IMR-90 (cell line): ENCODE results near the gene CLEC2D. TPM values are rescaled to one million over a fixed set of nuclear protein-coding genes. Genes with fewer than 3 reads are reported as not detected.

Experiments
- ATAC-seq: fragments of 200-7000 bp; cut with Tn5 transposase; 2 replicates; pipeline ENCODE4 v1.9.1; 2020; ENCODE audit warnings: low read depth, mild to moderate bottlenecking, moderate library complexity
- BruUV-seq: library from RNA; stranded (reverse); fragments of 400-500 nt; replicated peaks from 2 replicates; lab custom pipeline; 2021; lab: Mats Ljungman, UMichigan
- CTCF ChIA-PET: fragments of 300-600 bp; formaldehyde crosslinking; extraction: SDS; loops from one replicate; lab custom pipeline; 2021; ENCODE audit warnings: antibody characterized with exemption; lab: Yijun Ruan, JAX
- POLR2A ChIA-PET: fragments of 300-600 bp; sonication (Branson Sonifier 250); formaldehyde crosslinking; loops from one replicate; lab custom pipeline; 2022; ENCODE audit warnings: antibody characterized with exemption; ENCODE audit not compliant: unreplicated experiment; lab: Charles Lee
- DNase-seq: peaks from one replicate; pipeline ENCODE4 v3.0.0; 2013
- H2AFZ ChIP-seq: replicated peaks from 2 replicates; pipeline ENCODE3; 2013; ENCODE audit warnings: low read length, mild to moderate bottlenecking; ENCODE audit not compliant: poor library complexity
- H2AK5ac ChIP-seq: 2 replicates; pipeline ENCODE4 v1.6.1; 2013; ENCODE audit warnings: low read depth, low read length, inconsistent platforms
- H2AK9ac ChIP-seq: replicated peaks from 2 replicates; pipeline ENCODE3; 2013; ENCODE audit warnings: mild to moderate bottlenecking, low read depth, low read length, moderate library complexity; ENCODE audit not compliant: poor library complexity
- H2BK120ac ChIP-seq: 2 replicates; pipeline ENCODE4 v1.6.1; 2013; ENCODE audit warnings: low read depth, low read length, inconsistent platforms
- H2BK15ac ChIP-seq: 3 replicates; pipeline ENCODE4 v1.6.1; 2013; ENCODE audit warnings: low read depth, low read length, inconsistent platforms
- H2BK20ac ChIP-seq: 2 replicates; pipeline ENCODE4 v1.6.1; 2013; ENCODE audit warnings: low read depth, mild to moderate bottlenecking, inconsistent platforms, low read length, moderate library complexity
- H2BK5ac ChIP-seq: 2 replicates; pipeline ENCODE4 v1.6.1; 2013; ENCODE audit warnings: mild to moderate bottlenecking, low read depth, low read length, inconsistent platforms; ENCODE audit not compliant: poor library complexity, severe bottlenecking
- H3K14ac ChIP-seq: replicated peaks from 2 replicates; pipeline ENCODE4 v1.6.1; 2013; ENCODE audit warnings: low read depth, low read length, inconsistent platforms
- H3K18ac ChIP-seq: 2 replicates; pipeline ENCODE4 v1.6.1; 2013; ENCODE audit warnings: low read depth, low read length, control low read depth
- H3K23ac ChIP-seq: 2 replicates; pipeline ENCODE4 v1.6.1; 2013; ENCODE audit warnings: low read depth, low read length, inconsistent platforms
- H3K27ac ChIP-seq: 2 replicates; pipeline ENCODE4 v1.5.1; 2013; ENCODE audit warnings: mild to moderate bottlenecking, control low read depth, low read length; ENCODE audit not compliant: insufficient read depth
- H3K27me3 ChIP-seq: 2 replicates; pipeline ENCODE4 v1.6.1; 2013; ENCODE audit warnings: low read length; ENCODE audit not compliant: control insufficient read depth, insufficient read depth
- H3K36me3 ChIP-seq: 2 replicates; pipeline ENCODE4 v1.6.1; 2013; ENCODE audit warnings: low read length, mixed read lengths; ENCODE audit not compliant: control insufficient read depth, insufficient read depth
- H3K4ac ChIP-seq: 2 replicates; pipeline ENCODE4 v1.6.1; 2013; ENCODE audit warnings: low read depth, low read length, inconsistent platforms
- H3K4me1 ChIP-seq: 2 replicates; pipeline ENCODE4 v1.6.1; 2013; ENCODE audit warnings: low read length, mixed read lengths; ENCODE audit not compliant: control insufficient read depth, insufficient read depth
- H3K4me2 ChIP-seq: 2 replicates; pipeline ENCODE4 v1.6.1; 2013; ENCODE audit warnings: low read depth, mild to moderate bottlenecking, control low read depth, low read length, moderate library complexity
- H3K4me3 ChIP-seq: 2 replicates; pipeline ENCODE4 v1.5.1; 2013; ENCODE audit warnings: low read depth, mild to moderate bottlenecking, control low read depth, low read length, moderate library complexity; ENCODE audit not compliant: insufficient read depth
- H3K56ac ChIP-seq: 2 replicates; pipeline ENCODE4 v1.6.1; 2013; ENCODE audit warnings: low read length, inconsistent platforms; ENCODE audit not compliant: insufficient read depth; ENCODE audit errors: extremely low read depth
- H3K79me1 ChIP-seq, 2 experiments: 2 replicates each; pipeline ENCODE4 v1.6.1; 2013; ENCODE audit warnings: low read length in 2 of 2, inconsistent platforms in 1 of 2, low read depth in 1 of 2
- H3K9ac ChIP-seq: 2 replicates; pipeline ENCODE4 v1.6.1; 2013; ENCODE audit warnings: low read depth, low read length, control low read depth
- H3K9me1 ChIP-seq: 2 replicates; pipeline ENCODE4 v1.6.1; 2013; ENCODE audit warnings: low read length, inconsistent platforms; ENCODE audit not compliant: insufficient read depth
- H3K9me3 ChIP-seq: 2 replicates; pipeline ENCODE4 v1.6.1; 2013; ENCODE audit warnings: low read length; ENCODE audit not compliant: control insufficient read depth, insufficient read depth
- H4K20me1 ChIP-seq: 2 replicates; pipeline ENCODE4 v1.6.1; 2013; ENCODE audit warnings: low read length, inconsistent platforms; ENCODE audit not compliant: insufficient read depth
- H4K5ac ChIP-seq: 2 replicates; pipeline ENCODE4 v1.6.1; 2013; ENCODE audit warnings: mild to moderate bottlenecking, low read depth, low read length, control low read depth
- H4K8ac ChIP-seq, 2 experiments: 2 replicates each; pipeline ENCODE4 v1.6.1; 2013; ENCODE audit warnings: low read depth in 2 of 2, low read length in 2 of 2, control low read depth in 1 of 2, inconsistent platforms in 1 of 2
- H4K91ac ChIP-seq: 2 replicates; pipeline ENCODE4 v1.6.1; 2013; ENCODE audit warnings: low read depth, low read length, inconsistent platforms; ENCODE audit not compliant: insufficient read depth
- MAFK ChIP-seq: IDR thresholded peaks from 2 replicates; pipeline ENCODE4 v1.6.1; 2012; ENCODE audit warnings: low read depth, low read length, improper control_type of control experiment
- MAZ ChIP-seq: IDR thresholded peaks from 2 replicates; pipeline ENCODE4 v1.6.1; 2012; ENCODE audit warnings: low read depth, mild to moderate bottlenecking, low read length, improper control_type of control experiment, moderate library complexity, borderline replicate concordance
- SMC3 ChIP-seq: fragments of 150-350 bp; IDR thresholded peaks from 2 replicates; pipeline ENCODE4 v1.6.1; 2016; ENCODE audit warnings: low read depth, mild to moderate bottlenecking, antibody characterized with exemption, low read length, moderate library complexity
- WGBS, 2 experiments: methylation state at CpG; one replicate each; pipeline versions ENCODE4 v1.1.5 to v1.1.7; 2013; ENCODE audit warnings: missing lambda C conversion rate in 2 of 2; ENCODE audit not compliant: insufficient read length in 1 of 2; ENCODE audit errors: extremely low coverage in 2 of 2; 5-methylcytosine and 5-hydroxymethylcytosine counted together
- dilution Hi-C: fragments of 300-500 bp; cut with HindIII; formaldehyde crosslinking; loops from one replicate; pipeline ENCODE4 v1.14.3; 2018; ENCODE audit warnings: low sequenced_read_pairs; ENCODE audit not compliant: unreplicated experiment
- in situ Hi-C: fragments of 300-500 bp; cut with MboI; formaldehyde crosslinking; loops from 3 replicates; pipeline ENCODE4 v1.14.3; 2019; ENCODE audit warnings: low sequenced_read_pairs, inconsistent platforms, mixed read lengths
- intact Hi-C: fragments of 100-400 bp; cut with micrococcal nuclease; formaldehyde crosslinking; loops from 2 replicates; pipeline ENCODE4 v1.10.0; 2022
- polyA plus RNA-seq, 3 experiments: library from polyadenylated mRNA; depleted of rRNA; stranded (reverse); fragments of >200 nt; gene quantifications; 2 replicates each; pipeline ENCODE4 v1.2.3, GENCODE V29; 2012; ENCODE audit warnings: low replicate concordance in 1 of 3
- total RNA-seq: library from RNA; depleted of rRNA; stranded (reverse); fragments of >200 nt; gene quantifications from 2 replicates; pipeline ENCODE4 v1.2.3, GENCODE V29; 2012
- TF ChIP-seq, protein P1 (sequence below): fragments of 150-350 bp; IDR thresholded peaks from 2 replicates; pipeline ENCODE4 v1.6.1; 2016; ENCODE audit warnings: low read depth, mild to moderate bottlenecking, low read length, moderate library complexity, borderline replicate concordance
- TF ChIP-seq, protein P2 (sequence below): fragments of 150-350 bp; IDR thresholded peaks from 2 replicates; pipeline ENCODE4 v1.6.1; 2017; ENCODE audit warnings: mild to moderate bottlenecking, antibody characterized with exemption, low read length, low read depth

The CLEC2D gene
- total and polyA plus RNA-seq, 2 of the 4 experiments (the other 2 are of a cell fraction): 0.72 to 1.2 TPM

DNA sequence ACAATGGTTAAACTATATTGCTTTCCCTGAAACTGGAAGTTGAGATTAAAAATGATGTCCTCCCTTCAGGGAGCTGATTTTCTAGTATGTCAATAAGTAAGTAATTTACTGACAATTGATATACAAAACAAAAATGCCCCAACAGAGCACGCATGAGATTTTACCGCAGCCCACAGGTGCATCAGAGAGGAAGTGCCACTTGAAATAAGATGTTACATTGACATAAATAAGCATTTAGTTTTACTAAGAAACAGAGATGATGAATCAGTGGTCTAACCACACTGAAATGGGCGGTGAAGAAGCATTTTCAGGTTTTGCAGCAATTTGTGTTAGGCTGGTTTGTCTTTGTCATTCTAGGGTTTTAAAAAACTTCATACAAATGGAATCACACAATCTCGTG lies 72.2 kb downstream of the CLEC2D start:
- DNase-seq: no peak

More for the DNA sequence above, 72.2 kb downstream of the CLEC2D start:
- no peak overlapping the region for H2BK120ac ChIP-seq
- no peak overlapping the region for H2AFZ ChIP-seq
- no peaks in the 10 kb centered on the region for H3K9me3 ChIP-seq
- no peaks in the 10 kb centered on the region for H3K9me1 ChIP-seq
- no peak overlapping the region for H4K91ac ChIP-seq
- intact Hi-C loops (loop anchor here (10.0 kb wide), 1 partner anchor 473 kb away; the partner anchor contains the start of gene GABARAPL1), dilution Hi-C loops (no loop called here), in situ Hi-C loops (no loop called here)
- no peak overlapping the region for H2BK15ac ChIP-seq
- H3K27me3 ChIP-seq: peaks cover 10% of the 10 kb centered on the region
- no peaks in the 10 kb centered on the region for H3K36me3 ChIP-seq
- no peak overlapping the region for H3K4me3 ChIP-seq
- H3K9ac ChIP-seq: no peak overlapping the region
- BruUV-seq: no TSS peak
- H3K79me1 ChIP-seq: no peaks in the 10 kb centered on the region
- no peak overlapping the region for H2BK20ac ChIP-seq
- no peak overlapping the region for H3K14ac ChIP-seq
- H4K20me1 ChIP-seq: no peaks in the 10 kb centered on the region
- no peak overlapping the region for H3K27ac ChIP-seq
- no peak overlapping the region for H3K18ac ChIP-seq
- H3K4me1 ChIP-seq: no peaks in the 10 kb centered on the region
- no peak overlapping the region for H3K4me2 ChIP-seq
- no peak overlapping the region for H3K56ac ChIP-seq
- no peak overlapping the region for H2AK9ac ChIP-seq
- ATAC-seq: no peak
- H2BK5ac ChIP-seq: no peak overlapping the region
- no peak for TF ChIP-seq MAZ
- TF ChIP-seq MAFK: no peak
- TF ChIP-seq, protein P1, sequence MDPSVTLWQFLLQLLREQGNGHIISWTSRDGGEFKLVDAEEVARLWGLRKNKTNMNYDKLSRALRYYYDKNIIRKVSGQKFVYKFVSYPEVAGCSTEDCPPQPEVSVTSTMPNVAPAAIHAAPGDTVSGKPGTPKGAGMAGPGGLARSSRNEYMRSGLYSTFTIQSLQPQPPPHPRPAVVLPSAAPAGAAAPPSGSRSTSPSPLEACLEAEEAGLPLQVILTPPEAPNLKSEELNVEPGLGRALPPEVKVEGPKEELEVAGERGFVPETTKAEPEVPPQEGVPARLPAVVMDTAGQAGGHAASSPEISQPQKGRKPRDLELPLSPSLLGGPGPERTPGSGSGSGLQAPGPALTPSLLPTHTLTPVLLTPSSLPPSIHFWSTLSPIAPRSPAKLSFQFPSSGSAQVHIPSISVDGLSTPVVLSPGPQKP: no peak
- no peak for TF ChIP-seq SMC3
- TF ChIP-seq, protein P2, sequence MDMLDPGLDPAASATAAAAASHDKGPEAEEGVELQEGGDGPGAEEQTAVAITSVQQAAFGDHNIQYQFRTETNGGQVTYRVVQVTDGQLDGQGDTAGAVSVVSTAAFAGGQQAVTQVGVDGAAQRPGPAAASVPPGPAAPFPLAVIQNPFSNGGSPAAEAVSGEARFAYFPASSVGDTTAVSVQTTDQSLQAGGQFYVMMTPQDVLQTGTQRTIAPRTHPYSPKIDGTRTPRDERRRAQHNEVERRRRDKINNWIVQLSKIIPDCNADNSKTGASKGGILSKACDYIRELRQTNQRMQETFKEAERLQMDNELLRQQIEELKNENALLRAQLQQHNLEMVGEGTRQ: no peak
- H4K5ac ChIP-seq: no peak overlapping the region
- POLR2A ChIA-PET: no interaction called here
- no peak overlapping the region for H4K8ac ChIP-seq
- H3K23ac ChIP-seq: no peak overlapping the region
- CTCF ChIA-PET: interaction anchor here (1.9 kb wide), 1 partner anchor 18 kb away, joined by 14 read pairs; no protein-coding TSS in a partner anchor
- no peak overlapping the region for H3K4ac ChIP-seq
- no CpG with 5 or more reads among the region's 4 CpGs for WGBS, 2 experiments
- no peak overlapping the region for H2AK5ac ChIP-seq
